Liver (tissue), 9 donors: ENCODE results near the gene PLK1. TPM values are rescaled to one million over a fixed set of nuclear protein-coding genes. Genes with fewer than 3 reads are reported as not detected.

Source experiments
- DNase-seq: peaks from one replicate; pipeline ENCODE4 v3.0.0-alpha.2; 2017; ENCODE audit warnings: low spot score
- H3K27ac ChIP-seq, 2 donors: one replicate each; pipeline ENCODE4 v1.7.0; 2013; ENCODE audit warnings: inconsistent platforms in 2 of 2, low read length in 2 of 2, control low read depth in 1 of 2, low read depth in 1 of 2, mild to moderate bottlenecking in 1 of 2
- H3K27me3 ChIP-seq, 4 donors: one replicate each; pipeline versions ENCODE4 v1.6.1 to v1.7.0; 2013; ENCODE audit warnings: low read length in 3 of 4, inconsistent platforms in 1 of 4, mild to moderate bottlenecking in 1 of 4, moderate library complexity in 1 of 4; ENCODE audit not compliant: control insufficient read depth in 4 of 4, insufficient read depth in 4 of 4
- H3K36me3 ChIP-seq, 4 donors: one replicate each; pipeline versions ENCODE4 v1.6.1 to v1.7.0; 2013; ENCODE audit warnings: low read length in 3 of 4, mild to moderate bottlenecking in 3 of 4, low read depth in 1 of 4, moderate library complexity in 1 of 4; ENCODE audit not compliant: control insufficient read depth in 4 of 4, insufficient read depth in 3 of 4
- H3K4me1 ChIP-seq, 4 donors: one replicate each; pipeline versions ENCODE4 v1.6.1 to v1.7.0; 2013; ENCODE audit warnings: low read length in 3 of 4, mild to moderate bottlenecking in 3 of 4, moderate library complexity in 1 of 4; ENCODE audit not compliant: control insufficient read depth in 4 of 4, insufficient read depth in 4 of 4
- H3K4me3 ChIP-seq, 3 donors: one replicate each; pipeline versions ENCODE4 v1.6.1 to v1.7.0; 2013; ENCODE audit warnings: low read length in 3 of 3, control low read depth in 1 of 3, low read depth in 1 of 3, mild to moderate bottlenecking in 1 of 3
- H3K9ac ChIP-seq, 2 donors: one replicate each; pipeline ENCODE4 v1.7.0; 2013; ENCODE audit warnings: low read length in 2 of 2, mild to moderate bottlenecking in 2 of 2, moderate library complexity in 2 of 2, control low read depth in 1 of 2, low read depth in 1 of 2
- H3K9me3 ChIP-seq, 4 donors: one replicate each; pipeline versions ENCODE4 v1.6.1 to v1.7.0; 2013; ENCODE audit warnings: low read length in 3 of 4; ENCODE audit not compliant: control insufficient read depth in 4 of 4
- EGR1 ChIP-seq, 2 donors: IDR thresholded peaks; 2 replicates each; pipeline ENCODE4 v1.6.1; 2016 to 2018; ENCODE audit warnings: antibody characterized with exemption in 2 of 2, low read depth in 2 of 2
- FOXA1 ChIP-seq: IDR thresholded peaks from 2 replicates; pipeline ENCODE4 v1.6.1; 2016; ENCODE audit warnings: antibody characterized with exemption
- FOXA2 ChIP-seq: IDR thresholded peaks from 2 replicates; pipeline ENCODE4 v1.6.1; 2016; ENCODE audit warnings: antibody characterized with exemption
- GABPA ChIP-seq, 2 donors: IDR thresholded peaks in 1 of 2; conservative IDR thresholded peaks in 1 of 2; 2 replicates each; pipeline ENCODE4 v1.6.1; 2016; ENCODE audit warnings: antibody characterized with exemption in 2 of 2, mild to moderate bottlenecking in 1 of 2, moderate library complexity in 1 of 2
- HNF4A ChIP-seq, 2 donors: conservative IDR thresholded peaks; 2 replicates each; pipeline ENCODE4 v1.6.1; 2016; ENCODE audit warnings: antibody characterized with exemption in 2 of 2, mild to moderate bottlenecking in 2 of 2
- HNF4G ChIP-seq: IDR thresholded peaks from 2 replicates; pipeline ENCODE4 v1.6.1; 2016; ENCODE audit warnings: antibody characterized with exemption
- JUND ChIP-seq, 2 donors: IDR thresholded peaks; 2 replicates each; pipeline ENCODE4 v1.6.1; 2016; ENCODE audit warnings: antibody characterized with exemption in 2 of 2
- NR2F2 ChIP-seq: IDR thresholded peaks from 2 replicates; pipeline ENCODE4 v1.6.1; 2016; ENCODE audit warnings: antibody characterized with exemption
- RAD21 ChIP-seq, 2 donors: IDR thresholded peaks; 2 replicates each; pipeline ENCODE4 v1.6.1; 2016; ENCODE audit warnings: antibody characterized with exemption in 2 of 2, mild to moderate bottlenecking in 2 of 2
- RXRA ChIP-seq, 2 donors: IDR thresholded peaks; 2 replicates each; pipeline ENCODE4 v1.6.1; 2017 to 2018; ENCODE audit warnings: antibody characterized with exemption in 2 of 2, mild to moderate bottlenecking in 1 of 2
- SP1 ChIP-seq: IDR thresholded peaks from 2 replicates; pipeline ENCODE4 v1.6.1; 2018; ENCODE audit warnings: antibody characterized with exemption, mild to moderate bottlenecking
- TAF1 ChIP-seq: conservative IDR thresholded peaks from 2 replicates; pipeline ENCODE4 v1.6.1; 2016; ENCODE audit warnings: antibody characterized with exemption, mild to moderate bottlenecking
- YY1 ChIP-seq: IDR thresholded peaks from 2 replicates; pipeline ENCODE4 v1.6.1; 2016; ENCODE audit warnings: antibody characterized with exemption, mild to moderate bottlenecking
- WGBS: extraction: QIAGEN DNeasy Blood & Tissue Kit; methylation state at CpG from one replicate; pipeline ENCODE4 v1.1.7; 2013; 5-methylcytosine and 5-hydroxymethylcytosine counted together
- polyA plus RNA-seq, 2 donors: library from polyadenylated mRNA; stranded (reverse) in 1 of 2; unstranded in 1 of 2; fragments of 200-250 nt in 1 of 2; fragments of >200 nt in 1 of 2; fragmentation: Nextera tagmentation in 1 of 2; extraction: Ambion mirVana in 1 of 2; gene quantifications; one replicate each; pipeline versions ENCODE4 v1.2.1 to v1.2.3, GENCODE V29; 2013 to 2015
- total RNA-seq, 2 donors: library from RNA; depleted of rRNA; stranded (reverse); fragments of >200 nt; gene quantifications; one replicate each; pipeline ENCODE4 v1.2.3, GENCODE V29; 2014
- TF ChIP-seq, protein P1 (sequence below): IDR thresholded peaks from 2 replicates; pipeline ENCODE4 v1.6.1; 2016; ENCODE audit warnings: antibody characterized with exemption
- TF ChIP-seq, protein P2 (sequence below): IDR thresholded peaks from 2 replicates; pipeline ENCODE4 v1.6.1; 2016; ENCODE audit warnings: antibody characterized with exemption, mild to moderate bottlenecking
- TF ChIP-seq, protein P3 (sequence below): IDR thresholded peaks from 2 replicates; pipeline ENCODE4 v1.6.1; 2016; ENCODE audit warnings: antibody characterized with exemption
- TF ChIP-seq, protein P4 (sequence below): fragments of 150-350 bp; IDR thresholded peaks from 2 replicates; pipeline ENCODE4 v1.5.1; 2017; ENCODE audit warnings: improper control_type of control experiment, low read depth, low read length; ENCODE audit not compliant: missing input control
- TF ChIP-seq, protein P5 (sequence below): IDR thresholded peaks from 2 replicates; pipeline ENCODE4 v1.6.1; 2016; ENCODE audit warnings: antibody characterized with exemption
- donor health status: healthy.
- donor health status: healthy.
- donor health status: healthy.
- donor health status: healthy.
- donor health status: healthy.

Gene PLK1
- total and polyA plus RNA-seq, 4 donors: 0.33 to 30.3 (median 2.3) TPM

DNA sequence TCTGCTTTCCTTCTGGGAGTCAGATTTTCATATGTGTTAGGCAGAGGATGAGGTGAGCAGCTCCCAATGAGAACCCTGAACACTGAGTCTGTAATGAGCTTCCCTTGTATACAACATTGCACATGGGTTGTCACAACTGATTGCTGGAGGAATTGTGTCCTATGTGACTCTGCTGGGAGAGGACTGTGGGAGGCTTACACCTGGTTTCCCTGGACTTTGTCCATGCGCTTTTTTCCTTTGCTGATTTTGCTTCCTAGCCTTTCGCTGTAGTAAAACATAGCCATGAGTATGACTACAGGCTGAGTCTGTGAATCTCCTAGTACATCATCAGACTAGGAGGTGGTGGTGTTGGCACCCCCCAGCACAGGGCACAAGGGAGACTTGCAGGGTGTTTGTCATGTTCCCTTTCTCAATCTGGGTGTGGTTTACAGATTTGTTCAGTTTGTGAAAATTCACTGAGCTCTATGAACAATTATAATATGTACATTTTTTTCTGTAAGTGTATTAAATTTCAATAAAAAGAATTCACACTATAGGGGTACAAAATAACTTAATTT is 1.7 kb upstream of the PLK1 start:
- Histone ChIP-seq H3K27ac (no peak overlapping the region), H3K9ac (no peak overlapping the region), H3K27me3 (no peaks in the 10 kb centered on the region), H3K4me1 (peaks cover 0 to 14% (median 12%) of the 10 kb centered on the region in 4 donors), H3K36me3 (peaks cover 0 to 9% (median 3%) of the 10 kb centered on the region in 4 donors), H3K4me3 (no peak overlapping the region), H3K9me3 (no peaks in the 10 kb centered on the region)
- 89% methylated on average over 2 of the region's 2 CpGs for WGBS
- TF ChIP-seq, protein P1, sequence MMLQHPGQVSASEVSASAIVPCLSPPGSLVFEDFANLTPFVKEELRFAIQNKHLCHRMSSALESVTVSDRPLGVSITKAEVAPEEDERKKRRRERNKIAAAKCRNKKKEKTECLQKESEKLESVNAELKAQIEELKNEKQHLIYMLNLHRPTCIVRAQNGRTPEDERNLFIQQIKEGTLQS: no peak
- TF ChIP-seq SP1 (no peak), FOXA1 (no peak), YY1 (no peak), RAD21 (IDR thresholded peaks at IDR 0.05) (no peak), JUND (IDR thresholded peaks at IDR 0.05) (no peak), NR2F2 (no peak), GABPA (IDR thresholded peaks at IDR 0.05 in 1 of 2, conservative IDR thresholded peaks at IDR 0.05 in 1 of 2) (no peak)
- TF ChIP-seq, protein P2, sequence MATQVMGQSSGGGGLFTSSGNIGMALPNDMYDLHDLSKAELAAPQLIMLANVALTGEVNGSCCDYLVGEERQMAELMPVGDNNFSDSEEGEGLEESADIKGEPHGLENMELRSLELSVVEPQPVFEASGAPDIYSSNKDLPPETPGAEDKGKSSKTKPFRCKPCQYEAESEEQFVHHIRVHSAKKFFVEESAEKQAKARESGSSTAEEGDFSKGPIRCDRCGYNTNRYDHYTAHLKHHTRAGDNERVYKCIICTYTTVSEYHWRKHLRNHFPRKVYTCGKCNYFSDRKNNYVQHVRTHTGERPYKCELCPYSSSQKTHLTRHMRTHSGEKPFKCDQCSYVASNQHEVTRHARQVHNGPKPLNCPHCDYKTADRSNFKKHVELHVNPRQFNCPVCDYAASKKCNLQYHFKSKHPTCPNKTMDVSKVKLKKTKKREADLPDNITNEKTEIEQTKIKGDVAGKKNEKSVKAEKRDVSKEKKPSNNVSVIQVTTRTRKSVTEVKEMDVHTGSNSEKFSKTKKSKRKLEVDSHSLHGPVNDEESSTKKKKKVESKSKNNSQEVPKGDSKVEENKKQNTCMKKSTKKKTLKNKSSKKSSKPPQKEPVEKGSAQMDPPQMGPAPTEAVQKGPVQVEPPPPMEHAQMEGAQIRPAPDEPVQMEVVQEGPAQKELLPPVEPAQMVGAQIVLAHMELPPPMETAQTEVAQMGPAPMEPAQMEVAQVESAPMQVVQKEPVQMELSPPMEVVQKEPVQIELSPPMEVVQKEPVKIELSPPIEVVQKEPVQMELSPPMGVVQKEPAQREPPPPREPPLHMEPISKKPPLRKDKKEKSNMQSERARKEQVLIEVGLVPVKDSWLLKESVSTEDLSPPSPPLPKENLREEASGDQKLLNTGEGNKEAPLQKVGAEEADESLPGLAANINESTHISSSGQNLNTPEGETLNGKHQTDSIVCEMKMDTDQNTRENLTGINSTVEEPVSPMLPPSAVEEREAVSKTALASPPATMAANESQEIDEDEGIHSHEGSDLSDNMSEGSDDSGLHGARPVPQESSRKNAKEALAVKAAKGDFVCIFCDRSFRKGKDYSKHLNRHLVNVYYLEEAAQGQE: no peak
- TF ChIP-seq, protein P3, sequence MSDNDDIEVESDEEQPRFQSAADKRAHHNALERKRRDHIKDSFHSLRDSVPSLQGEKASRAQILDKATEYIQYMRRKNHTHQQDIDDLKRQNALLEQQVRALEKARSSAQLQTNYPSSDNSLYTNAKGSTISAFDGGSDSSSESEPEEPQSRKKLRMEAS: no peak
- DNase-seq: no peak

DNA sequence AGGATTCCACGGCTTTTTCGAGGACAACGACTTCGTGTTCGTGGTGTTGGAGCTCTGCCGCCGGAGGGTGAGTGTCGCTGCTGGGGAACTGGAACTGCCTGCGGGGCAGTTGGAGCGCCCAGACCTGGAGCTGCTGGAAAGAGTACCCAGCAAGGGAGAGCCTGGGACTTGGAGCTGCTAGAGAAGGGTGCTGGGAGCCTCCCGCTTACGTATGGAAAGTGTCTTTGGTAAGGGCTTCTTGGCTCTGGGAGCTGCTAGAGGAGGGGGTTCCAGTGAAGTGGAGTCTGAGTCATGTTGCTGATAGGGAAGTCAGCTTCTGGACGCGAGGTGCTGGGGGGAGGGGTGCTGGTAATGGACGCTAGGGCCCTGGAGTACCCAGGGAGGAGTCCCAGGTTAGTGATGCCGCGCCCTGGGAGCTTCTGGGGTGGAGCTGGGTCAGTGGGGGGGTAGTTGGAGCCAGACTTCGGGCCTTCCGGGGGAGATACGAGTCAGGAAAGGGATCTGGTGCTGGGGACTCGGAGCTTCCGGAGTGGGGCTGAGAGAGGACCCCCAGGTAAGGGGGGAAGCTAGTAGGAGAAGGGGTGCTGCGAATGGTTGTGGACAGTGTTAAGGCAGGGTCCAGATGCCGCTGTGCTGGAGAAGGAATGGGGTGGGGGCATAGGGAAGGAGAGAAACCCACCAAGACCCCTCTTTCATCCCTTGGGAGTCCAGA is 741 bp downstream of the PLK1 start:
- 39% methylated on average over 24 of the region's 24 CpGs for WGBS
- TF ChIP-seq, protein P3: no peak
- TF ChIP-seq HNF4A (conservative IDR thresholded peaks at IDR 0.05): no peak
- TF ChIP-seq, protein P4, sequence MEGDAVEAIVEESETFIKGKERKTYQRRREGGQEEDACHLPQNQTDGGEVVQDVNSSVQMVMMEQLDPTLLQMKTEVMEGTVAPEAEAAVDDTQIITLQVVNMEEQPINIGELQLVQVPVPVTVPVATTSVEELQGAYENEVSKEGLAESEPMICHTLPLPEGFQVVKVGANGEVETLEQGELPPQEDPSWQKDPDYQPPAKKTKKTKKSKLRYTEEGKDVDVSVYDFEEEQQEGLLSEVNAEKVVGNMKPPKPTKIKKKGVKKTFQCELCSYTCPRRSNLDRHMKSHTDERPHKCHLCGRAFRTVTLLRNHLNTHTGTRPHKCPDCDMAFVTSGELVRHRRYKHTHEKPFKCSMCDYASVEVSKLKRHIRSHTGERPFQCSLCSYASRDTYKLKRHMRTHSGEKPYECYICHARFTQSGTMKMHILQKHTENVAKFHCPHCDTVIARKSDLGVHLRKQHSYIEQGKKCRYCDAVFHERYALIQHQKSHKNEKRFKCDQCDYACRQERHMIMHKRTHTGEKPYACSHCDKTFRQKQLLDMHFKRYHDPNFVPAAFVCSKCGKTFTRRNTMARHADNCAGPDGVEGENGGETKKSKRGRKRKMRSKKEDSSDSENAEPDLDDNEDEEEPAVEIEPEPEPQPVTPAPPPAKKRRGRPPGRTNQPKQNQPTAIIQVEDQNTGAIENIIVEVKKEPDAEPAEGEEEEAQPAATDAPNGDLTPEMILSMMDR: no peak
- TF ChIP-seq EGR1 (IDR thresholded peaks at IDR 0.05; ENCODE audit: low read depth in 2 of 2): no peak
- no peak for TF ChIP-seq HNF4G
- TF ChIP-seq FOXA1: no peak
- no peak for TF ChIP-seq SP1
- TF ChIP-seq RXRA (IDR thresholded peaks at IDR 0.05): no peak
- no peak for TF ChIP-seq FOXA2
- no peak for TF ChIP-seq JUND (IDR thresholded peaks at IDR 0.05)
- TF ChIP-seq, protein P5, sequence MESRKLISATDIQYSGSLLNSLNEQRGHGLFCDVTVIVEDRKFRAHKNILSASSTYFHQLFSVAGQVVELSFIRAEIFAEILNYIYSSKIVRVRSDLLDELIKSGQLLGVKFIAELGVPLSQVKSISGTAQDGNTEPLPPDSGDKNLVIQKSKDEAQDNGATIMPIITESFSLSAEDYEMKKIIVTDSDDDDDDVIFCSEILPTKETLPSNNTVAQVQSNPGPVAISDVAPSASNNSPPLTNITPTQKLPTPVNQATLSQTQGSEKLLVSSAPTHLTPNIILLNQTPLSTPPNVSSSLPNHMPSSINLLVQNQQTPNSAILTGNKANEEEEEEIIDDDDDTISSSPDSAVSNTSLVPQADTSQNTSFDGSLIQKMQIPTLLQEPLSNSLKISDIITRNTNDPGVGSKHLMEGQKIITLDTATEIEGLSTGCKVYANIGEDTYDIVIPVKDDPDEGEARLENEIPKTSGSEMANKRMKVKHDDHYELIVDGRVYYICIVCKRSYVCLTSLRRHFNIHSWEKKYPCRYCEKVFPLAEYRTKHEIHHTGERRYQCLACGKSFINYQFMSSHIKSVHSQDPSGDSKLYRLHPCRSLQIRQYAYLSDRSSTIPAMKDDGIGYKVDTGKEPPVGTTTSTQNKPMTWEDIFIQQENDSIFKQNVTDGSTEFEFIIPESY: no peak
- TF ChIP-seq TAF1: no peak
- TF ChIP-seq, protein P1: no peak
- TF ChIP-seq RAD21 (IDR thresholded peaks at IDR 0.05): no peak
- TF ChIP-seq GABPA (IDR thresholded peaks at IDR 0.05 in 1 of 2, conservative IDR thresholded peaks at IDR 0.05 in 1 of 2): no peak
- TF ChIP-seq, protein P2: no peak
- no peak for TF ChIP-seq YY1
- TF ChIP-seq NR2F2: no peak
- Histone ChIP-seq H3K4me3 (peak overlapping the region in 1 of 3 donors; percentile 52), H3K4me1 (peaks cover 0 to 14% (median 12%) of the 10 kb centered on the region in 4 donors), H3K27ac (no peak overlapping the region), H3K9ac (no peak overlapping the region), H3K36me3 (peaks cover 0 to 16% (median 3%) of the 10 kb centered on the region in 4 donors), H3K9me3 (no peaks in the 10 kb centered on the region), H3K27me3 (no peaks in the 10 kb centered on the region)
- DNase-seq: peak; percentile 63
